PC-9 (cell line): Measurements from ENCODE around the gene STX12.
"Not testable (repeated sequence)": the region's sequence is repeated elsewhere in the genome, so short reads cannot be mapped to it uniquely, and the experiment has no call there.

Experiments
- CTCF ChIP-seq: fragments of 200-600 bp; sonication (generic); conservative IDR thresholded peaks from 2 replicates; pipeline ENCODE4 v1.6.1; 2017; ENCODE audit warnings: mixed run types, antibody characterized with exemption, mild to moderate bottlenecking, moderate library complexity
- EZH2 ChIP-seq: fragments of 200-600 bp; sonication (generic); IDR thresholded peaks from 2 replicates; pipeline ENCODE4 v1.8.0; 2017; ENCODE audit warnings: antibody characterized with exemption, low read depth

- TF ChIP-seq CTCF, EZH2: not testable (repeated sequence)
Measured at GRCh38 chr1:27857552-27857951, 84.5 kb downstream of the STX12 start.
